Measurements from ENCODE around the gene HOXA7. TPM values are rescaled to one million over a fixed set of nuclear protein-coding genes. Genes with fewer than 3 reads are reported as not detected.
A peak's percentile ranks its signal among the peaks of the same experiment; 100 is the strongest.

Gene HOXA7
- total RNA-seq, 1 donor: 3.6 TPM

DNA sequence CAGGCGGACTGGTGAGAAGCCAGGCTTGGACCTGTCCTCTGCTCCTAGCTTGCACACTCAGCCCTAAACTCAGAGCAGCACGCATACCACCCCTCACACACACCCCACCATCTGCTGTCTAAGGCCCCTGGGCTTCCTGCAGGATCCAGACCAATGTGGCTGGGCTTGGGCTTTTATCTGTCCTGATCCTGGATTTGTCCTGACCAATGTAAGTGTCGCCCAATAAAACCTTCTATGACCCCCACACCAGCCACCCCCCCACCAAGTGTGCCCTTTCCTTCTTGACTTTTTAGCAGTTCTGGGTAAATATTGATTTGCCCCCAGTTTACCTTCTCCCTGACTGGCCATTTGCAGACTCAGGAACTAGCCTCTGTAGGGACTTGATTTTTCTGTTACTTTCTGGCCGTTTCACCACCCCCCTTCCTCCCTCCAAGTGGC lies 45.1 kb upstream of the HOXA7 start:
- no peaks in the 10 kb centered on the region for H3K36me3 ChIP-seq (ENCODE audit: insufficient read depth, low read length)
- H3K4me2 ChIP-seq (ENCODE audit: insufficient read depth, low read length): peak overlapping the region; percentile 83
- H2AFZ ChIP-seq (ENCODE audit: low read length): peak overlapping the region; percentile 3
- peaks cover 9% of the 10 kb centered on the region for H4K20me1 ChIP-seq (ENCODE audit: insufficient read depth, low read length)
- no peak for TF ChIP-seq CTCF (IDR thresholded peaks at IDR 0.05; ENCODE audit: extremely low read depth, low read depth, low read length)
- H3K27me3 ChIP-seq (ENCODE audit: insufficient read depth, low read length): peaks cover 28% of the 10 kb centered on the region
- peak; percentile 69 for DNase-seq (ENCODE audit: insufficient read length, low spot score, missing footprints)
- no peaks in the 10 kb centered on the region for H3K9me3 ChIP-seq (ENCODE audit: low read depth, low read length)
- H3K4me3 ChIP-seq (ENCODE audit: insufficient read depth, low read length): peak overlapping the region; percentile 80
- peaks cover 46% of the 10 kb centered on the region for H3K79me2 ChIP-seq (ENCODE audit: insufficient read depth, low read length)
- peak overlapping the region; percentile 36 for H3K27ac ChIP-seq (ENCODE audit: low read depth, low read length)
- H3K4me1 ChIP-seq (ENCODE audit: insufficient read depth, low read length): peaks cover 18% of the 10 kb centered on the region

GRCh38 chr7:27200761-27201579 lies 44.5 kb upstream of the HOXA7 start:
- H3K4me3 ChIP-seq (ENCODE audit: insufficient read depth, low read length): peak overlapping the region; percentile 80
- H3K27ac ChIP-seq (ENCODE audit: low read depth, low read length): peak overlapping the region; percentile 21
- no peak for DNase-seq (ENCODE audit: insufficient read length, low spot score, missing footprints)
- TF ChIP-seq CTCF (IDR thresholded peaks at IDR 0.05; ENCODE audit: extremely low read depth, low read depth, low read length): no peak
- peaks cover 23% of the 10 kb centered on the region for H3K4me1 ChIP-seq (ENCODE audit: insufficient read depth, low read length)
- H3K9me3 ChIP-seq (ENCODE audit: low read depth, low read length): no peaks in the 10 kb centered on the region
- peaks cover 23% of the 10 kb centered on the region for H3K27me3 ChIP-seq (ENCODE audit: insufficient read depth, low read length)
- peaks cover 52% of the 10 kb centered on the region for H3K79me2 ChIP-seq (ENCODE audit: insufficient read depth, low read length)
- peak overlapping the region; percentile 83 for H3K4me2 ChIP-seq (ENCODE audit: insufficient read depth, low read length)
- peaks cover 13% of the 10 kb centered on the region for H4K20me1 ChIP-seq (ENCODE audit: insufficient read depth, low read length)
- no peaks in the 10 kb centered on the region for H3K36me3 ChIP-seq (ENCODE audit: insufficient read depth, low read length)
- H2AFZ ChIP-seq (ENCODE audit: low read length): peak overlapping the region; percentile 62

GRCh38 chr7:27199849-27200760 lies 43.6 kb upstream of the HOXA7 start, which contains the start of gene HOXA13:
Gene HOXA13, minus strand, starts transcription at chr7:27200091. Its CDS starts 14 bp downstream, at chr7:27200077.
- H3K79me2 ChIP-seq (ENCODE audit: insufficient read depth, low read length): peaks cover 60% of the 10 kb centered on the region
- peak; percentile 95 for DNase-seq (ENCODE audit: insufficient read length, low spot score, missing footprints)
- TF ChIP-seq CTCF (IDR thresholded peaks at IDR 0.05; ENCODE audit: extremely low read depth, low read depth, low read length): no peak
- H3K9me3 ChIP-seq (ENCODE audit: low read depth, low read length): no peaks in the 10 kb centered on the region
- H3K4me2 ChIP-seq (ENCODE audit: insufficient read depth, low read length): peak within 1 kb of the TSS; percentile 96
- H4K20me1 ChIP-seq (ENCODE audit: insufficient read depth, low read length): peaks cover 13% of the 10 kb centered on the region
- peak within 1 kb of the TSS; percentile 21 for H3K27ac ChIP-seq (ENCODE audit: low read depth, low read length)
- H3K4me1 ChIP-seq (ENCODE audit: insufficient read depth, low read length): peaks cover 24% of the 10 kb centered on the region
- peak within 1 kb of the TSS; percentile 80 for H3K4me3 ChIP-seq (ENCODE audit: insufficient read depth, low read length)
- H3K36me3 ChIP-seq (ENCODE audit: insufficient read depth, low read length): no peaks in the 10 kb centered on the region
- H3K27me3 ChIP-seq (ENCODE audit: insufficient read depth, low read length): peaks cover 17% of the 10 kb centered on the region
- H2AFZ ChIP-seq (ENCODE audit: low read length): peak within 1 kb of the TSS; percentile 74
